Measurements from ENCODE around the gene PLOD1.

- no peak for TF ChIP-seq CTCF (conservative IDR thresholded peaks at IDR 0.05 in 1 of 2, IDR thresholded peaks at IDR 0.05 in 1 of 2; ENCODE audit: extremely low read depth in 1 of 2, insufficient read depth in 1 of 2, low read depth in 1 of 2, low read length in 2 of 2)
- TF ChIP-seq EZH2 (IDR thresholded peaks at IDR 0.05; ENCODE audit: borderline replicate concordance, low read length): no peak
These were observed 57.6 kb downstream of the PLOD1 start for GRCh38 chr1:11991969-11992676.
